ENCODE measurements around the gene SGPP2. TPM values are rescaled to one million over a fixed set of nuclear protein-coding genes. Genes with fewer than 3 reads are reported as not detected.

The SGPP2 gene
- polyA plus RNA-seq, 1 donor (not counting 4 experiments of a cell fraction or from before 2014, with no cell fraction given): 2.6 TPM

- no peak overlapping the region for H3K9ac ChIP-seq (ENCODE audit: control insufficient read depth, extremely low read depth, insufficient read depth, low read length)
- TF ChIP-seq EZH2 (IDR thresholded peaks at IDR 0.05; ENCODE audit: low read length) (no peak), CTCF (optimal IDR thresholded peaks at IDR 0.05 in 1 of 3, IDR thresholded peaks at IDR 0.05 in 1 of 3, conservative IDR thresholded peaks at IDR 0.05 in 1 of 3; ENCODE audit: extremely low read depth in 1 of 3, insufficient read depth in 2 of 3, low read length in 3 of 3) (no peak)
- H3K79me2 ChIP-seq (ENCODE audit: control insufficient read depth, insufficient read depth, low read length): no peaks in the 10 kb centered on the region
- H3K4me2 ChIP-seq (ENCODE audit: control insufficient read depth, extremely low read depth, insufficient read depth, low read depth, low read length): no peak overlapping the region
- dilution Hi-C loops (cut with MboI; ENCODE audit: extremely low pct_ligation_motif_present, low sequenced_read_pairs): no loop called here
- no peak overlapping the region for H3K27ac ChIP-seq (ENCODE audit: control insufficient read depth, insufficient read depth, low read length)
- H2AFZ ChIP-seq (ENCODE audit: control insufficient read depth, low read length): no peak overlapping the region
- FAIRE-seq (no peak), DNase-seq (ENCODE audit: low read depth, low spot score) (no peak)
- no peaks in the 10 kb centered on the region for H3K4me1 ChIP-seq (ENCODE audit: control insufficient read depth, extremely low read depth, insufficient read depth, low read length)
- no peaks in the 10 kb centered on the region for H3K27me3 ChIP-seq (ENCODE audit: control insufficient read depth, extremely low read depth, insufficient read depth, low read length)
- no peaks in the 10 kb centered on the region for H3K9me3 ChIP-seq (ENCODE audit: control insufficient read depth, low read depth, low read length)
- no peaks in the 10 kb centered on the region for H3K9me1 ChIP-seq (ENCODE audit: control insufficient read depth, extremely low read depth, insufficient read depth, low read length)
- no peak overlapping the region for H3K4me3 ChIP-seq (ENCODE audit: control insufficient read depth in 2 of 3, extremely low read depth in 1 of 3, insufficient read depth in 2 of 3, low read depth in 1 of 3, low read length in 3 of 3)
- H3K36me3 ChIP-seq (ENCODE audit: control insufficient read depth in 2 of 2, extremely low read depth in 1 of 2, insufficient read depth in 2 of 2, low read length in 2 of 2): no peaks in the 10 kb centered on the region
- no peaks in the 10 kb centered on the region for H4K20me1 ChIP-seq (ENCODE audit: control insufficient read depth, extremely low read depth, insufficient read depth, low read length)
These were observed 68.3 kb downstream of the SGPP2 start for GRCh38 chr2:222492683-222493082.

- Histone ChIP-seq H3K27ac (ENCODE audit: control insufficient read depth, insufficient read depth, low read length) (no peak overlapping the region), H3K79me2 (ENCODE audit: control insufficient read depth, insufficient read depth, low read length) (no peaks in the 10 kb centered on the region), H2AFZ (ENCODE audit: control insufficient read depth, low read length) (no peak overlapping the region), H3K9me3 (ENCODE audit: control insufficient read depth, low read depth, low read length) (no peaks in the 10 kb centered on the region), H3K36me3 (ENCODE audit: control insufficient read depth in 2 of 2, extremely low read depth in 1 of 2, insufficient read depth in 2 of 2, low read length in 2 of 2) (no peaks in the 10 kb centered on the region), H3K4me2 (ENCODE audit: control insufficient read depth, extremely low read depth, insufficient read depth, low read depth, low read length) (no peak overlapping the region), H3K4me1 (ENCODE audit: control insufficient read depth, extremely low read depth, insufficient read depth, low read length) (no peaks in the 10 kb centered on the region), H3K9me1 (ENCODE audit: control insufficient read depth, extremely low read depth, insufficient read depth, low read length) (no peaks in the 10 kb centered on the region), H4K20me1 (ENCODE audit: control insufficient read depth, extremely low read depth, insufficient read depth, low read length) (no peaks in the 10 kb centered on the region), H3K27me3 (ENCODE audit: control insufficient read depth, extremely low read depth, insufficient read depth, low read length) (no peaks in the 10 kb centered on the region), H3K9ac (ENCODE audit: control insufficient read depth, extremely low read depth, insufficient read depth, low read length) (no peak overlapping the region), H3K4me3 (ENCODE audit: control insufficient read depth in 2 of 3, extremely low read depth in 1 of 3, insufficient read depth in 2 of 3, low read depth in 1 of 3, low read length in 3 of 3) (no peak overlapping the region)
- DNase-seq (ENCODE audit: low read depth, low spot score): no peak
- no peak for FAIRE-seq
- TF ChIP-seq CTCF (optimal IDR thresholded peaks at IDR 0.05 in 1 of 3, IDR thresholded peaks at IDR 0.05 in 1 of 3, conservative IDR thresholded peaks at IDR 0.05 in 1 of 3; ENCODE audit: extremely low read depth in 1 of 3, insufficient read depth in 2 of 3, low read length in 3 of 3) (no peak), EZH2 (IDR thresholded peaks at IDR 0.05; ENCODE audit: low read length) (no peak)
- dilution Hi-C loops (cut with MboI; ENCODE audit: extremely low pct_ligation_motif_present, low sequenced_read_pairs): no loop called here
These were observed 69.9 kb downstream of the SGPP2 start for GRCh38 chr2:222494104-222494739.
